Measurements from ENCODE around the gene THADA.
"Not testable (repeated sequence)": the region's sequence is repeated elsewhere in the genome, so short reads cannot be mapped to it uniquely, and the experiment has no call there.

Gene THADA

GRCh38 chr2:43292297-43292696 is 303.5 kb downstream of the THADA start:
- DNase-seq = no peak

GRCh38 chr2:43289331-43289730 is 306.5 kb downstream of the THADA start:
- no peak for DNase-seq

GRCh38 chr2:43288417-43289305 is 307.2 kb downstream of the THADA start:
- no peak for DNase-seq

GRCh38 chr2:43285987-43286386 is 309.9 kb downstream of the THADA start:
- DNase-seq = no peak

GRCh38 chr2:43284967-43285366 is 310.9 kb downstream of the THADA start:
- DNase-seq = no peak

GRCh38 chr2:43284347-43284746 is 311.5 kb downstream of the THADA start:
- not testable (repeated sequence) for DNase-seq

GRCh38 chr2:43280994-43281393 is 314.8 kb downstream of the THADA start:
- no peak for DNase-seq

DNA sequence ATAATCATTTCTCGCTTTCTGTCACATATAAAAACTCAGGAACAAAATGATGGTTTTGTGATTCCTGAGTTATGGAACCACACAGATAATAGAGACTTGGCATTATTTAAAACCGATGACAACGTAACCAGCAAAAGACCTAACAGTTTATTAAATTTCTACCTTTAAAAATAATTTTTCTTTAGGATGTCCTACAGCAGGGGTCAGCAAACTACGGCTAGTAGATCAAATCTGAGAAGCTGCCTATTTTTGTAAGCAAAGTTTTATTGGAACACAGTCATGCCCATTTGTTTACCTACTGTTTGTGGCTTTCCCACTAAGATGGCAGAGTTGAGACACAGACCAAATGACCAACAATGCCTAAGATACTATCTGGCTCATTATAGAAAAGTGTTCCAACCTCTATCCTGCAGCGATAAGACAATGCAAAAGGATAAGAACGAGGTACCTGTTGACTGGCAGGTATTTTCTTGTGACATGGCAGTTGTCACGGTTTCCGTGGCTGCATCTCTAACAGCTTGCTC is 316.5 kb downstream of the THADA start:
- DNase-seq = no peak

- no peak for DNase-seq
These were observed 317.1 kb downstream of the THADA start for GRCh38 chr2:43278564-43279220.

GRCh38 chr2:43276962-43277391 is 318.9 kb downstream of the THADA start:
- DNase-seq = peak; percentile 37

- peak; percentile 39 for DNase-seq
These were observed 319.4 kb downstream of the THADA start for GRCh38 chr2:43276266-43276941.

- DNase-seq = peak; percentile 12
These were observed 321.1 kb downstream of the THADA start for GRCh38 chr2:43274721-43275120.

DNA sequence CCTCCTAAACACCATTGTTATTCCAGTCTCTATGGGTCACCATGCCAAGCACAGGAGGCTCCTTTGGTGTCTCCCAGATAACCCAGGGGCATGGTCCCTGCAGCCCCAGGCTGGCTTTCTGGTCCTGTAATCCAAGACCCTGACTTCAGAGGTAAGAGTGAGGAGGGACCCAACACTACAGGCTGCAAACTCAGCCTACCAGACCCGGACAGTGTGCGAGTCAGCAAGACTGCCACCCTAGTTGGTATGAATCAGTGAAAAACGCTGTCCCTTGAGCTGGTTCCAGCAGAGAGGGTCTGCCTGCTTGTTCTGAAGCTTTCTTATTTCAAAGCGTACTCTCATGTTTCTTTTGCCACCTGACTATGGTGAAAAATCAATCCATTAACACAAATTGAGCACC is 321.8 kb downstream of the THADA start:
- no peak for DNase-seq

DNA sequence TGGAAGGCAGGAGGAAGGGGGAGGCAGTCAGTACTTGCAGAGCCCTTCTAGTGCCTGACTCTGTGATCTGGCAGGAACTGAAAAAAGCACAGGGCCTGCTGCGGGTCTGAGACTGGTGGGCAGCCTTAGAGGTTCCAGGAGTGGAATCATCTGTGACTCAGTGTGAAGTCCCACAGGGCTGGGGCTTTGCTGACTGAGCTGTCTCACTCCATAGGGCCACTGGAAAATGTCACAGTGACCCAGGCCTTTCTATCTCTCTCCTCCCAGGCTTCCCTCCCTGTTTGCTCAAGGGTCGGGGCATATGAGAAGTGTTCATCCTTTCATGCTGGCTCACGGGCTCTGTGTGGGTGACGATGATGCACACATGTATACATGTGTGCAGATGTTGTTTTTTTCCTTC is 322.3 kb downstream of the THADA start:
- no peak for DNase-seq

GRCh38 chr2:43270930-43271615 is 324.8 kb downstream of the THADA start:
- no peak for DNase-seq

DNA sequence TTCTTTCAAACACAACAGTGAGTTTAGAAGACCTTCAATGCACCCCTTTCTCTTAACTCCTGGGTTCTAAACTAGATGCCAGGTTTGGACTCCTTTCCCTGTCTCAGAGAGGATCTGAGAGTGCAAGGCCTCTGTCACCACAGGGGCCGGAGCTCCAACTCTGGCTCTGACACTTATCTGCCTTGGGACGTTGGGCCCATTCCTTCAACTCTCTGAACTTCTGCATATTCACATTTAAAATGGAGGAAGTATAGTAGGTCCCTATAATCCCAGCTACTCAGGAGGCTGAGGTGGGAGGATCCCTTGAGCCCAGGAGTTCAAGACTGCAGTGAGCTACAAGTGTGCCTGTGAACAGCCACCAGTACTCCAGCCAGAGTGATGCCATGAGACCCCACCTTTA is 325.4 kb downstream of the THADA start:
- no peak for DNase-seq

DNA sequence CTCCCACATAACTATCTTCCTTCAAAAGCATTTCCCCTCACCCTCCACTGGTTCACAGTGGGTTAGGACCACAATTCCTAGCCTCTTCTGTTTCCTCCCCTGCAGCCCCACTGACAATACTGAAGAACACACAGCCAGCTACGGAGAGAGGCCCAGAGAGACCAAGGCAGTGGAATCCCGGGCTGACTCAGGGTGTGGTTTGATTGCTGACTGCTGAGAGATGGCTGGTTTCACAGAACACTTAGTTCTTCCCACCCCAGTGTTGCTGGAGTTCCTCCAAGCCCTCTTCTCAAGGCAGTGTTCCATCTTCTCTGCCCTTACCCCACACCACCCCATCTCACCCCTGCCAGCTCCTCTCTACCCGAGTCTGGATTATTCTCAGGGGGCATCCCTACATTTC is 326.1 kb downstream of the THADA start:
- peak; percentile 14 for DNase-seq

- peak; percentile 42 for DNase-seq
These were observed 326.7 kb downstream of the THADA start for GRCh38 chr2:43269074-43269572.

DNA sequence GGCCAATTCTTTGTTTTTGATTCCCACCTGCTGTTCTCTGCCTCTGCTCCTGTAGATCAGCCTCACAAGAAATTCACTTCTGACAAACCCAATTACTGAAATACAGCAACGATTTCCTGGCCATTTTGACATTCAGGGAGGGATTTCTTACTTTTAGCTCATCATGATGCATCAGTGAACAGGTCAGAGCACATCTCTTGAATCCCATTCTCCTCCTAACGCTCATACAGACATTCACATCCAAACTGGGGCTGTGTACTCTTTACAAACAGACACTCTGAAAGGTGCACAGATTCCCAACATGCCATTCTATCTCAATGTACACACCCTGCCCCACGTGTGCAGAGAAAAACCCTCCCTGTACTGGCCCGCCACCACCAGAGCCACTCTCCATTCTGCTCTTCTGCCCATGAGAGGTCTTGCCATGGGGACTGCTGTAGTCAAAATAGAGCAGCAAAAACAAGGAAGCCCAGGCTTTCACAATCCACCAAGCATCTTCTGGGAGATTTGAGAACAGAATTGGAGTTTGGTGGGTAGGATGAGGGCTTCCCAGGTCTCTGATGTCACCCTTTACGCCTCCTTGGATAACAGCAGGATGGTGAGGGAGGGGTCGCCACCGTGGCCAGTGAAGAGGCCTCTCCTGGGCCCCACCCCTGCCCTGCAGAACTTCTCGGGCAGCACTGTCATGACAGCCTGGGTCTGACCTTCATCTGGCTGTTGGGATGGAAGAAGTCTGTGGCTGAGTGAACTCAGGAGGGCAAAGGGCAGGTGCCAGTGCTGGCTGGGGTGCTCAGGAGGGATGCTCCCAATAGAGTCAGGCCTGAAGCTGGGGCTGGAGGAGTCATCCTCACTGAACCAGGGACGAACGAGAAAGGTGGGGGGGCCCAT is 327.5 kb downstream of the THADA start:
- no peak for DNase-seq

- DNase-seq = no peak
These were observed 328.5 kb downstream of the THADA start for GRCh38 chr2:43267381-43267780.

GRCh38 chr2:43266711-43267111 is 329.1 kb downstream of the THADA start:
- no peak for DNase-seq

GRCh38 chr2:43265421-43265820 is 330.4 kb downstream of the THADA start:
- DNase-seq = no peak

Data from kidney glomerular epithelial cell (primary cell).